HG02943 (cell line): ENCODE results near the gene FAM135A.
"Not testable (repeated sequence)": the region's sequence is repeated elsewhere in the genome, so short reads cannot be mapped to it uniquely, and the experiment has no call there.

Experiments
- ATAC-seq: cut with Tn5 transposase; IDR thresholded peaks from one replicate; pipeline ENCODE4 v1.9.1; 2021; ENCODE audit warnings: mild to moderate bottlenecking, low read depth, moderate library complexity; ENCODE audit not compliant: unreplicated experiment

FAM135A gene

DNA sequence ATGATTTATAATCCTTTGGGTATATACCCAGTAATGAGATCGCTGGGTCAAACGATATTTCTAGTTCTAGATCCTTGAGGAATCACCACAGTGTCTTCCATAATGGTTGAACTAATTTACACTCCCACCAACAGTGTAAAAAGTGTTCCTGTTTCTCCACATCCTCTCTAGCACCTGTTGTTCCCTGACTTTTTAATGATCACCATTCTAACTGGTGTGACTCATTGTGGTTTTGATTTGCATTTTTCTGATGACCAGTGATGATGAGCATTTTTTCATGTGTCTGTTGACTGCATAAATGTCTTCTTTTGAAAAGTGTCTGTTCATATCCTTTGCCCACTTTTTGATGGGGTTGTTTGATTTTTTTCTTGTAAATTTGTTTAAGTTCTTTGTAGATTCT, 40.6 kb downstream of the FAM135A start:
- ATAC-seq: not testable (repeated sequence)

DNA sequence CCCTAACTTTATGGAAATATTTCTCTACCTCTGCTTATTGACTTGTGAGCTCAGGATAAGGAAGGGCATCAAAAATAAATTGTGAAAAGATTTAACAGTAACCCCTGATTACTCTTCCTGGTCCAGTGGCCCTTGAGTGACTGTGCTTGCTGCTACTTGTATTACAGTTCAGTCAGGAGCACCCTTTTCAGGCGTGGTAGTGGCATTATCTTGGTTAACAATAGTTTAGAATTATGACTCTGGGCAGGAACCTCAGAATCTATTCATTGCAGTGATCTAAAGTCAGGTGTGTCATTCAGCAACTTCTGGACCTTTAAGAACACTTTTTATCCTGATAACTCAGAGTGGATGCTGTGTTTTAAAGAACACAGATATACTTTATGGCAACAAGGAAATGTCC, 43.4 kb downstream of the FAM135A start:
- ATAC-seq: no peak

GRCh38 chr6:70459235-70459634, 45.9 kb downstream of the FAM135A start:
- no peak for ATAC-seq

- ATAC-seq: not testable (repeated sequence)
These were observed 46.4 kb downstream of the FAM135A start for GRCh38 chr6:70459699-70460098.

GRCh38 chr6:70470016-70470415, 56.7 kb downstream of the FAM135A start:
- ATAC-seq: no peak

GRCh38 chr6:70470510-70470909, 57.2 kb downstream of the FAM135A start:
- ATAC-seq: not testable (repeated sequence)

GRCh38 chr6:70474751-70475150, 61.4 kb downstream of the FAM135A start:
- no peak for ATAC-seq

GRCh38 chr6:70479236-70479635, 65.9 kb downstream of the FAM135A start:
- ATAC-seq: no peak

GRCh38 chr6:70486638-70487037, 73.3 kb downstream of the FAM135A start:
- not testable (repeated sequence) for ATAC-seq

DNA sequence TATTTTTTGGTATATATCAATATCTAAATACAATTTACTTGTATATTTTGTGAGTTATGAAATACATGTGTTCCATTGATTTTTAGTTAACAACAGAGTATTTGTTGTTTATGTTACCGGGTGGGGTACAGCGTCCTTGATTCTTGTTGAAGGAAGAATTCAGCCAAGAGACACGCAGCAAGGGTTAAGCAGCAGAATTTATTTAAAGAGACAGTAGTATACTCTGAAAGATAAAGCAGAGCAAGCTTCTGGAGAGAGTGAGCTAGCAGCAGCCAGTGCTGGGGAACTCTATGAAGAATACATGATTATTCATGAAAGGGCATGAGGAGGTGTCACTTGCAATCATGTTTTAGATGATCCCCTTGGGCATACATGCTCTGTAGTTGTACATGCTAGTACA, 76.1 kb downstream of the FAM135A start:
- ATAC-seq: no peak

DNA sequence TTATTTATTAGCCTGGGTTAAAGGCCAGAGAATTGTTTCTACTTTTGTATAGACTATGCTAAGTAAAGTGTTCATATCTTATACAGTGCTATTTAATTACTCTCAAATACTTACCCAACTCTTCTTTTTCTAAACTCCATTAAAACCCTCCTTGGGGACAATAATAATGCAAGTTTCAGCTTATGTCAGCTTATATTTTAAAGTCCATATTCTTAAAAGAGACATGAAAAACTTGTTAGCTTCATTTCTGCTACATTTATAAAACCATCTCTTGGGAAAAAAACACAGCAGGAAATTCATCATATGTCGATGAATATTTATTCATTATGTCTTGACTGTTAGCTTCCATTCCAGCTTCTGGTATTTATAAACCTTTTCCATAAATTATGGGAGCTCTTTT, 81.5 kb downstream of the FAM135A start:
- no peak for ATAC-seq

GRCh38 chr6:70495790-70496189, 82.5 kb downstream of the FAM135A start:
- not testable (repeated sequence) for ATAC-seq

DNA sequence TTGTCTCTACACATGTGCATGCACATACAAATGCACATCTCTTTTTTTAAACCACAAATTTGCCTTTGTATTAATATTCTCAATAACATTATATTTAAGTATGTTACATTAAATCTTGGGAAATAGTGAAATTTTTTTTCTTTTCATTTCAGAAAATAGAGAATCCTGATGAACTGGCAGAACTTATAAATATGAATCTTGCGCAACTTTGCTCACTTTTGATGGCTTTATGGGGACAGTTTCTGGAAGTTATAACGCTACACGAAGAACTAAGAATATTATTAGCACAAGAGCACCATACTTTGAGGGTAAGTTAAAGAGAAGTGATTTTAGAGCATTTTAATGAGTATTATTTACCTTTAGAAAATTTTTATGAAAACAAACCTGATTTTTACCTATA, 89.2 kb downstream of the FAM135A start:
- no peak for ATAC-seq

GRCh38 chr6:70503813-70504465, 90.6 kb downstream of the FAM135A start:
- ATAC-seq: no peak

GRCh38 chr6:70506321-70506720, 93.0 kb downstream of the FAM135A start:
- ATAC-seq: no peak

GRCh38 chr6:70507161-70507560, 93.9 kb downstream of the FAM135A start:
- no peak for ATAC-seq

GRCh38 chr6:70508953-70509352, 95.6 kb downstream of the FAM135A start:
- ATAC-seq: no peak

DNA sequence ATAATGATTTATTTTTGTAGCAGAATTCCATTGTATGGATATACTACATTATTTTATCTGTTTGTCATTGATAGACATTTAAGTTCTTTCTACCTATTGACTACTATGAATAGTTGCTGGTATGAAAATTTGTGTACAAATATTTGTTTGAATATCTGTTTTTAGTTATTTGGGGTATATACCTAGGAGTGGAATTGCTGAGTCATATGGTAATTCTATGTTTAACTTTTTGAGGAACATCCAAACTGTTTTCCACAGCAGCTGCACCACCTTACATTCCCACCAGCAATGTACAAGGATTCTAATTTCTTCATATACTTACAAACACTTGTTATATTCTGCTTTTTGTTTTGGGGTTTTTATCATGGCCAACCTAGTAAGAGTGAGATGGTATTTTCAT, 97.3 kb downstream of the FAM135A start:
- ATAC-seq: no peak

DNA sequence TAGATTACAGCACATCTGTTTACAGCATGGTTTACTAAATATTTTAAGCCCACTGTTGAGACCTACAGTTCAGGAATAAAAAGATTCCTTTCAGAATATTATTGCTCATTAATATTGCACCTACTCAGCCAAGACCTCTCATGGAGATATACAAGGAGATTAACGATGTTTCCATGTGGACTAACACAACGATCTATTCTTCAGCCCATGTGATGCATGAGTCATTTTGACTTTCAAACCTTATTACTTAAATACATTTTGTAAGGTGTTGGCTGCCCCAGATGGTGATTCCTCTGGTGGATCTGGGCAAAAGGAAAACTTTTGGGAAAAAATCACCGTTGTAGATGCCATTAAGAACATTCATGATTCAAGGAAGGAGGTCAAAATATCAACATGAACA, 105.4 kb downstream of the FAM135A start:
- ATAC-seq: no peak

GRCh38 chr6:70520575-70520974, 107.3 kb downstream of the FAM135A start:
- no peak for ATAC-seq

GRCh38 chr6:70524721-70525286, 111.5 kb downstream of the FAM135A start:
- ATAC-seq: no peak

DNA sequence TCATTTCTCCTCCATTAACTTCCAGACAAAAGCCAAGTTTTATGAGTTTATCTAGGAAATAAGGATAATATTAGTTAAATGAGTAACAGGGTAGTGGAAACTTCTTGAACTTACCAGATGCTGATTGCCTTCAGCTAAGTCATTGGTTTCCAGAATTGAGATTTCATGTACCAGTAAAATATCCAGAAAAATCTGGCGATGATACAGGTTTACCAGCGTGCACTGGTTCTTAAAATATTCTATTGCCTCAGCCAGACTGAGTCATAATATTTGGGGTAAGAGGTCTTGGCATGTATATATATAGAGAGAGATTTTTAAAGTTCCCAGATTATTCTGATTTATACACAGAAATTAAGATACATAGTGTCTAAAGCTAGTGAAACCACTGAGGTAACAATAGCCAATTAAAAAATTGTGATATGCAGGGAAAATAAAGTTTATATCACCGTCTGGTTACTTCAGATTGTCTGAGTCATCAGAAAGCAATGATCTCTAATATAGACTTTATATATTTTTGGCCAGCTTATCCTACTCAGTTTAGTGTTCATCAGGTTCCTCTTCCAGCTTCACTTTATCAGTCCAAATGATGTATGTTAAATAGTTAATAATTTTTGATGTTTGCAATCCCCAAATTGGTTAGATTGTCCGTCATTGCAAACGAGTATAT, 113.9 kb downstream of the FAM135A start:
- no peak for ATAC-seq
